Tibial artery (tissue), 4 donors: ENCODE data around the gene HILPDA.

Experiments
- DNase-seq, 2 donors: peaks; one replicate each; pipeline ENCODE4 v3.0.0-alpha.2; 2019
- H3K27ac ChIP-seq, 2 donors: fragments of 200-600 bp; sonication (generic) in 1 of 2; 1 replicate in 1 of 2; 2 replicates in 1 of 2; pipeline ENCODE4 v1.5.1; 2018 to 2019; ENCODE audit warnings: mild to moderate bottlenecking in 1 of 2
- H3K27me3 ChIP-seq, 2 donors: fragments of 200-600 bp; sonication (generic) in 1 of 2; one replicate each; pipeline versions ENCODE4 v1.5.1 to v1.6.0; 2016 to 2019
- H3K36me3 ChIP-seq, 3 donors: fragments of 200-600 bp; sonication (generic) in 2 of 3; one replicate each; pipeline ENCODE4 v1.5.1; 2016 to 2019; ENCODE audit warnings: mild to moderate bottlenecking in 2 of 3
- H3K4me1 ChIP-seq, 4 donors: fragments of 200-600 bp; sonication (generic) in 2 of 4; 1 replicate in 3 of 4; 2 replicates in 1 of 4; pipeline ENCODE4 v1.5.1; 2016 to 2019
- H3K4me3 ChIP-seq, 2 donors: fragments of 200-600 bp; sonication (generic) in 1 of 2; 1 replicate in 1 of 2; 2 replicates in 1 of 2; pipeline ENCODE4 v1.5.1; 2018 to 2019; ENCODE audit warnings: mild to moderate bottlenecking in 2 of 2
- H3K9me3 ChIP-seq, 3 donors: fragments of 200-600 bp; sonication (generic) in 1 of 3; one replicate each; pipeline ENCODE4 v1.5.1; 2016 to 2019
- intact Hi-C: fragments of 100-400 bp; cut with DNase I; formaldehyde crosslinking; loops from one replicate; pipeline ENCODE4 v1.15.0; 2023; ENCODE audit warnings: low total_unique reads
- TF ChIP-seq, protein P1 (sequence below), 2 experiments: fragments of 200-600 bp in 1 of 2; fragments of 450-650 bp in 1 of 2; IDR thresholded peaks; one replicate each; pipeline ENCODE4 v1.5.1; 2017 to 2019; ENCODE audit warnings: antibody characterized with exemption in 2 of 2, mild to moderate bottlenecking in 1 of 2, moderate library complexity in 1 of 2

HILPDA gene

DNA sequence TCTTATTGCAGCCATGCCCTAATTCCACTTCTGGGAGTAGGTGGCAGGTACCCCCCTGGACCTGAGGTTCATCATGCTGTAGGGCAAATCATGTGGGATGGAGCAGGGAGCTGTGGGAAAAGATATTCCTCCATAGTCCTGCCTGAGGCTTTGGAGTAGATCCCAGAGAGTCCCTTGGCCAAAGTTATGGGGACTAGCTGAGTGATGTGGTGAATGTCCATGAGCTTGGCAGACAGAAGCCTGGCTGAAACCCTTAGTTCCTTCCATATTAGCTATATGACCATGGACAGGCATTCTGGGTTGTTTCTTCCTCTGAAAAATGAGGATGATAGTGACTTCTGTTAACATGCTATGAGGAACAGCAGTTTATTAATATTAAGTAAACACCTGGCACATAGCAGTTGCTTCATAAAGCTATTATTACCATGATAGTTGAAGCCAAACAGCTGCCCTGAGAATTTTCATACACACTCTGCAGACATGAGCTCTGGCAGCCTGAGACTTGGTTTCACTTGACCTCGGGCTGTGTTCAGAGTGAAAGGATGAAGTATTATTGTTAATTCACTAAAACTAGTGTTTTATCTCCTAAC is 30.9 kb upstream of the HILPDA start:
- Histone ChIP-seq H3K27me3 (peaks cover 0 to 3% of the 10 kb centered on the region in 2 donors), H3K36me3 (no peaks in the 10 kb centered on the region), H3K4me1 (peaks cover 0 to 5% (median 2%) of the 10 kb centered on the region in 4 donors), H3K9me3 (no peaks in the 10 kb centered on the region), H3K27ac (no peak overlapping the region), H3K4me3 (no peak overlapping the region)
- intact Hi-C loops = no loop called here
- DNase-seq = no peak
- TF ChIP-seq, protein P1, sequence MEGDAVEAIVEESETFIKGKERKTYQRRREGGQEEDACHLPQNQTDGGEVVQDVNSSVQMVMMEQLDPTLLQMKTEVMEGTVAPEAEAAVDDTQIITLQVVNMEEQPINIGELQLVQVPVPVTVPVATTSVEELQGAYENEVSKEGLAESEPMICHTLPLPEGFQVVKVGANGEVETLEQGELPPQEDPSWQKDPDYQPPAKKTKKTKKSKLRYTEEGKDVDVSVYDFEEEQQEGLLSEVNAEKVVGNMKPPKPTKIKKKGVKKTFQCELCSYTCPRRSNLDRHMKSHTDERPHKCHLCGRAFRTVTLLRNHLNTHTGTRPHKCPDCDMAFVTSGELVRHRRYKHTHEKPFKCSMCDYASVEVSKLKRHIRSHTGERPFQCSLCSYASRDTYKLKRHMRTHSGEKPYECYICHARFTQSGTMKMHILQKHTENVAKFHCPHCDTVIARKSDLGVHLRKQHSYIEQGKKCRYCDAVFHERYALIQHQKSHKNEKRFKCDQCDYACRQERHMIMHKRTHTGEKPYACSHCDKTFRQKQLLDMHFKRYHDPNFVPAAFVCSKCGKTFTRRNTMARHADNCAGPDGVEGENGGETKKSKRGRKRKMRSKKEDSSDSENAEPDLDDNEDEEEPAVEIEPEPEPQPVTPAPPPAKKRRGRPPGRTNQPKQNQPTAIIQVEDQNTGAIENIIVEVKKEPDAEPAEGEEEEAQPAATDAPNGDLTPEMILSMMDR (IDR thresholded peaks at IDR 0.05) = no peak

DNA sequence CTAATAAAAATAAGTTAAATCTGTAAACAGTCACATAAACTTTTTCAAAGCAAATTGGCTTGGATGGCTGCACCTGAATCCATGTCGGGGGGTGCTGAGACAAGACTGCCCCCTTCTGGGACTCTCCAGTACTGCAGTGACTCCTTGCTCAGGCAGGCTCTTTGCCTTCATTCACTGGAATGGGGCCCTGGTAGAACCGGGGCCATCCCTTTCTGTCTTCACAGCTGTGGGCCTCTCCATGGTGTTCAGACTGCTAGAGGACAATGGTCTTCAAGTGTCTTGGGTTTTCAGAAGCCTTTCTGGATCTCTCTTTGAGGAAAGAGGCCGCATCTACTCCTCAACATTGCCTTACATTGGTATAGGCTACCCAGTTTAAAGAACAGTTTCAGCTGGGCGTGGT is 29.8 kb upstream of the HILPDA start:
- Histone ChIP-seq H3K27me3 (peaks cover 0 to 13% of the 10 kb centered on the region in 2 donors), H3K27ac (no peak overlapping the region), H3K9me3 (no peaks in the 10 kb centered on the region), H3K4me3 (no peak overlapping the region), H3K4me1 (peaks cover 0 to 5% (median 2%) of the 10 kb centered on the region in 4 donors), H3K36me3 (no peaks in the 10 kb centered on the region)
- intact Hi-C loops = loop anchor here (2.0 kb wide), 1 partner anchor 35 kb away; no protein-coding TSS in a partner anchor
- DNase-seq = peak; percentile 78 to 80
- TF ChIP-seq, protein P1 (IDR thresholded peaks at IDR 0.05) = peak; percentile 81 to 87

DNA sequence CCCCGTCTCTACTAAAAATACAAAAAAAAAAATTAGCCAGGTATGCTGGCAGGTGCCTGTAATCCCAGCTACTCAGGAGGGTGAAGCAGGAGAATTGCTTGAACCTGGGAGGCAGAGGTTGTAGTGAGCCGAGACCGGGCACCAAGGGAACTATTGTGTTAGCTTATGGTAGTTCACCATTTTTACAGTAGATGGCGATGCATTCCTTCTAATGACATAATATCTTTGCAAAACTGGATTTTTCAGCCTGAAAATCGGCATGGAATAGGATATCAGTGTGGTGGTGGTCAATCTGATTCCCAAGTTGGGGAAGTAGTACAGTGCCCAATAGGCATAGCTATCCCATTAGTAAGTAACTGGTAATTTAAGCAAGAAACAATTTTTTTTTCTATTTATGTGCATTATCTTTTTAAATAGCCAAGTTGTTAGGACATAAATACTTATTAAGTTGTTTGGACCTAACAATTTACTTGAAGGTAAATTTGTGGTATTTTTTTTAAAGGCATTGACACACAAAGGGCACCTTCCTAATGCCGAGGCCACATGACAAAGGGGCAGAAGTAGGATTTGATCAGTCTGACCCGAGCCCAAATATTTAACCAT is 28.3 kb upstream of the HILPDA start:
- no peak overlapping the region for H3K4me3 ChIP-seq
- no peak overlapping the region for H3K27ac ChIP-seq
- intact Hi-C loops = loop anchor here (2.0 kb wide), 1 partner anchor 33 kb away; no protein-coding TSS in a partner anchor
- no peak for DNase-seq
- TF ChIP-seq, protein P1 (IDR thresholded peaks at IDR 0.05) = peak; percentile 79 to 94
- peaks cover 0 to 18% of the 10 kb centered on the region in 2 donors for H3K27me3 ChIP-seq
- H3K4me1 ChIP-seq = peaks cover 0 to 5% (median 2%) of the 10 kb centered on the region in 4 donors
- H3K9me3 ChIP-seq = no peaks in the 10 kb centered on the region
- no peaks in the 10 kb centered on the region for H3K36me3 ChIP-seq

DNA sequence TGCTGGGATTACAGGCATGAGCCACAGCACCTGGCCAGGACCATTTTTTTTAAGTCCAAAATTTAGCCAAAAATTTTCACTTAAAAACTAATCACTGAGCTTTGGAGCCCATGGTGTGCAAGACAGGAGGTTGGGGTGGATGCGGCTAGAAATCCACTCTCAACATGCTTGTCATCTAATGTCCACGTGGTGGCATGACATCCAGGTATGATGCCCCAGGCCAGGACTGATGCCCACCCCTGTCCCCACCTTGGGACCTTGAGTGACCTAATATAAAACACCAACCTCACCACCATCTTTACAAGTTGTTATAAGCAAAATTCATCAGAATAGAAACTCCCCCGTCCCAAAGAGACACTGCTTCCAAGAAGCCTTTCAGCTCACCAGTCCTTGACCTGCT is 25.5 kb upstream of the HILPDA start:
- H3K27me3 ChIP-seq = peaks cover 0 to 21% of the 10 kb centered on the region in 2 donors
- no peak for DNase-seq
- H3K4me3 ChIP-seq = no peak overlapping the region
- H3K27ac ChIP-seq = no peak overlapping the region
- H3K36me3 ChIP-seq = no peaks in the 10 kb centered on the region
- H3K4me1 ChIP-seq = peaks cover 0 to 5% (median 2%) of the 10 kb centered on the region in 4 donors
- intact Hi-C loops = no loop called here
- no peaks in the 10 kb centered on the region for H3K9me3 ChIP-seq
- TF ChIP-seq, protein P1 (IDR thresholded peaks at IDR 0.05) = no peak

DNA sequence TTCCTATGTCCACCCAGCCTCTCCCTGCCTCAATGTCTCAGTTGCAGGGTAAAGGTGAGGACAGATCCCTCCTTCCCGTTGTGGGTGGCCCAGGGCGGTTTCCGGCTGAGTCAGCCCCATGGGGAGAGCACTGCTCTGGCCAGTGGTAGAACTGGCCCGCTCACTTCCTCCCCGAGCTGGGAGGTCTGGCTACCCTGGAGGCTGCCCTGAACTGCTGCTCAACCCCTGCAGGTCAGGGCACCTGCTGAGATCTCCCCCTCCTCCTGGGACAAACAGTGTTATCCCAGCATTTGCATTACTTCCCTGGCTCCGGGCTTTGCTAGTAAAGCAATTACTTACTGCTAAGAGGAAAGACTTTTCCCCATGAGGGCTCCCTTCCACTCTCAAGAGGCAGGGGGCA is 24.5 kb upstream of the HILPDA start:
- intact Hi-C loops = no loop called here
- no peak for DNase-seq
- Histone ChIP-seq H3K27ac (no peak overlapping the region), H3K36me3 (no peaks in the 10 kb centered on the region), H3K27me3 (peaks cover 0 to 21% of the 10 kb centered on the region in 2 donors), H3K9me3 (no peaks in the 10 kb centered on the region), H3K4me1 (peaks cover 0 to 5% (median 2%) of the 10 kb centered on the region in 4 donors), H3K4me3 (no peak overlapping the region)
- TF ChIP-seq, protein P1 (IDR thresholded peaks at IDR 0.05) = no peak
